ENCODE measurements around the gene ZNF32.
"Not testable (repeated sequence)": the region's sequence is repeated elsewhere in the genome, so short reads cannot be mapped to it uniquely, and the experiment has no call there.

ZNF32 gene

GRCh38 chr10:43605850-43606322 lies 42.8 kb downstream of the ZNF32 start:
- peak overlapping the region; percentile 68 for H3K4me3 ChIP-seq (ENCODE audit: low read length)
- TF ChIP-seq CTCF (conservative IDR thresholded peaks at IDR 0.05; ENCODE audit: low read depth, low read length): no peak
- DNase-seq (ENCODE audit: low read depth): no peak

GRCh38 chr10:43601576-43601975 lies 47.1 kb downstream of the ZNF32 start:
- not testable (repeated sequence) for DNase-seq (ENCODE audit: low read depth); H3K4me3 ChIP-seq (ENCODE audit: low read length)

- H3K4me3 ChIP-seq (ENCODE audit: low read length): no peak overlapping the region
- no peak for DNase-seq (ENCODE audit: low read depth)
- TF ChIP-seq CTCF (conservative IDR thresholded peaks at IDR 0.05; ENCODE audit: low read depth, low read length): no peak
Measured at GRCh38 chr10:43599333-43599732, 49.3 kb downstream of the ZNF32 start.

GRCh38 chr10:43598446-43598845 lies 50.2 kb downstream of the ZNF32 start:
- no peak for TF ChIP-seq CTCF (conservative IDR thresholded peaks at IDR 0.05; ENCODE audit: low read depth, low read length)

GRCh38 chr10:43596546-43596945 lies 52.1 kb downstream of the ZNF32 start:
- no peak overlapping the region for H3K4me3 ChIP-seq (ENCODE audit: low read length)
- no peak for TF ChIP-seq CTCF (conservative IDR thresholded peaks at IDR 0.05; ENCODE audit: low read depth, low read length)

More at GRCh38 chr10:43598446-43598845, 50.2 kb downstream of the ZNF32 start:
- DNase-seq (ENCODE audit: low read depth): no peak
- H3K4me3 ChIP-seq (ENCODE audit: low read length): no peak overlapping the region

GRCh38 chr10:43595739-43596298 lies 52.9 kb downstream of the ZNF32 start:
- no peak overlapping the region for H3K4me3 ChIP-seq (ENCODE audit: low read length)
- DNase-seq (ENCODE audit: low read depth): no peak

More at GRCh38 chr10:43596546-43596945, 52.1 kb downstream of the ZNF32 start:
- DNase-seq (ENCODE audit: low read depth): no peak

GRCh38 chr10:43594944-43595589 lies 53.6 kb downstream of the ZNF32 start:
- no peak for DNase-seq (ENCODE audit: low read depth)
- H3K4me3 ChIP-seq (ENCODE audit: low read length): no peak overlapping the region
- no peak for TF ChIP-seq CTCF (conservative IDR thresholded peaks at IDR 0.05; ENCODE audit: low read depth, low read length)

More at GRCh38 chr10:43595739-43596298, 52.9 kb downstream of the ZNF32 start:
- no peak for TF ChIP-seq CTCF (conservative IDR thresholded peaks at IDR 0.05; ENCODE audit: low read depth, low read length)
